ENCODE measurements around the gene INSR.

Gene INSR

GRCh38 chr19:7326105-7326877 is 32.1 kb upstream of the INSR start:
- TF ChIP-seq REST (IDR thresholded peaks at IDR 0.05; ENCODE audit: low read depth): no peak
- TF ChIP-seq RAD21 (IDR thresholded peaks at IDR 0.05; ENCODE audit: low read depth): peak; percentile 29; the same call in 1 of the 2 replicates

GRCh38 chr19:7318176-7318575 is 24.0 kb upstream of the INSR start:
- TF ChIP-seq EP300 (IDR thresholded peaks at IDR 0.05; ENCODE audit: borderline replicate concordance) (no peak), ZBTB7A (IDR thresholded peaks at IDR 0.05; ENCODE audit: low read depth) (no peak), NFIC (IDR thresholded peaks at IDR 0.05) (no peak), EGR1 (IDR thresholded peaks at IDR 0.05) (no peak), FOXM1 (IDR thresholded peaks at IDR 0.05; ENCODE audit: borderline replicate concordance, low read depth) (no peak), CEBPB (IDR thresholded peaks at IDR 0.05) (no peak), MAX (IDR thresholded peaks at IDR 0.05) (no peak), CREB1 (IDR thresholded peaks at IDR 0.05; ENCODE audit: low read depth) (no peak), RAD21 (IDR thresholded peaks at IDR 0.05; ENCODE audit: low read depth) (no peak), USF1 (IDR thresholded peaks at IDR 0.05) (no peak), REST (IDR thresholded peaks at IDR 0.05; ENCODE audit: low read depth) (no peak), TCF12 (IDR thresholded peaks at IDR 0.05; ENCODE audit: low read depth) (no peak), TEAD4 (IDR thresholded peaks at IDR 0.05) (no peak), TAF1 (IDR thresholded peaks at IDR 0.05; ENCODE audit: low read depth) (no peak), YY1 (IDR thresholded peaks at IDR 0.05; ENCODE audit: low read depth) (no peak)

GRCh38 chr19:7312816-7313215 is 18.6 kb upstream of the INSR start:
- TF ChIP-seq REST (IDR thresholded peaks at IDR 0.05; ENCODE audit: low read depth) (no peak), YY1 (IDR thresholded peaks at IDR 0.05; ENCODE audit: low read depth) (no peak), USF1 (IDR thresholded peaks at IDR 0.05) (no peak), MAX (IDR thresholded peaks at IDR 0.05) (no peak), TAF1 (IDR thresholded peaks at IDR 0.05; ENCODE audit: low read depth) (no peak), EP300 (IDR thresholded peaks at IDR 0.05; ENCODE audit: borderline replicate concordance) (no peak), FOXM1 (IDR thresholded peaks at IDR 0.05; ENCODE audit: borderline replicate concordance, low read depth) (no peak), TEAD4 (IDR thresholded peaks at IDR 0.05) (no peak), CREB1 (IDR thresholded peaks at IDR 0.05; ENCODE audit: low read depth) (no peak), NFIC (IDR thresholded peaks at IDR 0.05) (no peak), EGR1 (IDR thresholded peaks at IDR 0.05) (no peak), ZBTB7A (IDR thresholded peaks at IDR 0.05; ENCODE audit: low read depth) (no peak), CEBPB (IDR thresholded peaks at IDR 0.05) (no peak), TCF12 (IDR thresholded peaks at IDR 0.05; ENCODE audit: low read depth) (no peak), RAD21 (IDR thresholded peaks at IDR 0.05; ENCODE audit: low read depth) (no peak)

GRCh38 chr19:7311911-7312310 is 17.7 kb upstream of the INSR start:
- no peak for TF ChIP-seq USF1 (IDR thresholded peaks at IDR 0.05)
- TF ChIP-seq RAD21 (IDR thresholded peaks at IDR 0.05; ENCODE audit: low read depth): no peak
- TF ChIP-seq TAF1 (IDR thresholded peaks at IDR 0.05; ENCODE audit: low read depth): no peak
- no peak for TF ChIP-seq NFIC (IDR thresholded peaks at IDR 0.05)
- TF ChIP-seq TEAD4 (IDR thresholded peaks at IDR 0.05): no peak
- TF ChIP-seq CEBPB (IDR thresholded peaks at IDR 0.05): no peak
- no peak for TF ChIP-seq EGR1 (IDR thresholded peaks at IDR 0.05)
- no peak for TF ChIP-seq FOXM1 (IDR thresholded peaks at IDR 0.05; ENCODE audit: borderline replicate concordance, low read depth)
- no peak for TF ChIP-seq EP300 (IDR thresholded peaks at IDR 0.05; ENCODE audit: borderline replicate concordance)
- TF ChIP-seq TCF12 (IDR thresholded peaks at IDR 0.05; ENCODE audit: low read depth): no peak
- no peak for TF ChIP-seq YY1 (IDR thresholded peaks at IDR 0.05; ENCODE audit: low read depth)
- TF ChIP-seq REST (IDR thresholded peaks at IDR 0.05; ENCODE audit: low read depth): no peak
- TF ChIP-seq CREB1 (IDR thresholded peaks at IDR 0.05; ENCODE audit: low read depth): no peak
- TF ChIP-seq MAX (IDR thresholded peaks at IDR 0.05): no peak
- TF ChIP-seq ZBTB7A (IDR thresholded peaks at IDR 0.05; ENCODE audit: low read depth): no peak

All from Ishikawa (cell line).